Prostate gland (tissue), 2 donors: Measurements from ENCODE around the gene PAK5.

Experiments
- CTCF ChIP-seq, 4 experiments: fragments of 200-600 bp in 2 of 4; fragments of 450-650 bp in 2 of 4; sonication (generic) in 2 of 4; IDR thresholded peaks; 1 replicate in 3 of 4; 2 replicates in 1 of 4; pipeline ENCODE4 v1.5.1; 2016 to 2019; ENCODE audit warnings: antibody characterized with exemption in 4 of 4, mild to moderate bottlenecking in 2 of 4, moderate library complexity in 2 of 4
- POLR2A ChIP-seq: fragments of 450-650 bp; IDR thresholded peaks from one replicate; pipeline ENCODE4 v1.6.1; 2016; ENCODE audit warnings: antibody characterized with exemption, mild to moderate bottlenecking
- POLR2AphosphoS5 ChIP-seq: sonication (generic); formaldehyde crosslinking; IDR thresholded peaks from one replicate; pipeline ENCODE4 v1.6.1; 2017; ENCODE audit warnings: antibody characterized with exemption

GRCh38 chr20:9723501-9724202 is 115.2 kb downstream of the PAK5 start:
- TF ChIP-seq CTCF (IDR thresholded peaks at IDR 0.05) (no peak), POLR2A (no peak), POLR2AphosphoS5 (no peak)
